Keratinocyte (primary cell): ENCODE data around the gene ID1.

Experiments used
- EZH2 ChIP-seq: IDR thresholded peaks from one replicate; pipeline ENCODE4 v1.6.1; 2012; ENCODE audit warnings: inconsistent platforms, mild to moderate bottlenecking, low read length, moderate library complexity
- TF ChIP-seq, protein P1 (sequence below), 3 experiments: IDR thresholded peaks in 1 of 3; conservative IDR thresholded peaks in 1 of 3; optimal IDR thresholded peaks in 1 of 3; 2 replicates in 2 of 3; 3 replicates in 1 of 3; pipeline versions ENCODE3 to v1.5.1; 2011; ENCODE audit warnings: low read length in 3 of 3, mild to moderate bottlenecking in 3 of 3, moderate library complexity in 2 of 3, control low read depth in 1 of 3, inconsistent platforms in 1 of 3; ENCODE audit not compliant: insufficient read depth in 2 of 3; ENCODE audit errors: extremely low read depth in 1 of 3

- TF ChIP-seq, protein P1, sequence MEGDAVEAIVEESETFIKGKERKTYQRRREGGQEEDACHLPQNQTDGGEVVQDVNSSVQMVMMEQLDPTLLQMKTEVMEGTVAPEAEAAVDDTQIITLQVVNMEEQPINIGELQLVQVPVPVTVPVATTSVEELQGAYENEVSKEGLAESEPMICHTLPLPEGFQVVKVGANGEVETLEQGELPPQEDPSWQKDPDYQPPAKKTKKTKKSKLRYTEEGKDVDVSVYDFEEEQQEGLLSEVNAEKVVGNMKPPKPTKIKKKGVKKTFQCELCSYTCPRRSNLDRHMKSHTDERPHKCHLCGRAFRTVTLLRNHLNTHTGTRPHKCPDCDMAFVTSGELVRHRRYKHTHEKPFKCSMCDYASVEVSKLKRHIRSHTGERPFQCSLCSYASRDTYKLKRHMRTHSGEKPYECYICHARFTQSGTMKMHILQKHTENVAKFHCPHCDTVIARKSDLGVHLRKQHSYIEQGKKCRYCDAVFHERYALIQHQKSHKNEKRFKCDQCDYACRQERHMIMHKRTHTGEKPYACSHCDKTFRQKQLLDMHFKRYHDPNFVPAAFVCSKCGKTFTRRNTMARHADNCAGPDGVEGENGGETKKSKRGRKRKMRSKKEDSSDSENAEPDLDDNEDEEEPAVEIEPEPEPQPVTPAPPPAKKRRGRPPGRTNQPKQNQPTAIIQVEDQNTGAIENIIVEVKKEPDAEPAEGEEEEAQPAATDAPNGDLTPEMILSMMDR (optimal IDR thresholded peaks at IDR 0.05 in 1 of 3, IDR thresholded peaks at IDR 0.05 in 1 of 3, conservative IDR thresholded peaks at IDR 0.05 in 1 of 3; ENCODE audit: extremely low read depth in 1 of 3, insufficient read depth in 2 of 3, low read length in 3 of 3) = no peak
- no peak for TF ChIP-seq EZH2
Observed at GRCh38 chr20:31620246-31620645, 15.2 kb downstream of the ID1 start.
